ENCODE results near the gene PAQR6.
A peak's percentile ranks its signal among the peaks of the same experiment; 100 is the strongest.

PAQR6 gene

GRCh38 chr1:156281693-156282478 lies 34.0 kb upstream of the PAQR6 start:
- intact Hi-C loops (cut with micrococcal nuclease): loop anchor here (10.0 kb wide), 1 partner anchor 53 kb away; the partner anchor contains the start of genes CCT3 and TSACC
- Mint-ChIP-seq H3K36me3 (ENCODE audit: low read depth) (peaks cover 68% of the 10 kb centered on the region), H3K9me3 (no peaks in the 10 kb centered on the region), H3K27ac (peak overlapping the region; percentile 93), H3K4me1 (ENCODE audit: low read depth) (peaks cover 83% of the 10 kb centered on the region), H3K27me3 (no peaks in the 10 kb centered on the region), H3K4me3 (peak overlapping the region; percentile 93)

GRCh38 chr1:156281281-156281680 lies 33.4 kb upstream of the PAQR6 start:
- Mint-ChIP-seq H3K4me3 (peak overlapping the region; percentile 93), H3K27me3 (no peaks in the 10 kb centered on the region), H3K27ac (peak overlapping the region; percentile 93), H3K9me3 (no peaks in the 10 kb centered on the region), H3K4me1 (ENCODE audit: low read depth) (peaks cover 86% of the 10 kb centered on the region), H3K36me3 (ENCODE audit: low read depth) (peaks cover 68% of the 10 kb centered on the region)
- intact Hi-C loops (cut with micrococcal nuclease): loop anchor here (10.0 kb wide), 1 partner anchor 54 kb away; the partner anchor contains the start of genes CCT3 and TSACC

- Mint-ChIP-seq H3K27ac (no peak overlapping the region), H3K4me1 (ENCODE audit: low read depth) (peaks cover 71% of the 10 kb centered on the region), H3K9me3 (no peaks in the 10 kb centered on the region), H3K36me3 (ENCODE audit: low read depth) (peaks cover 68% of the 10 kb centered on the region), H3K27me3 (no peaks in the 10 kb centered on the region), H3K4me3 (no peak overlapping the region)
- intact Hi-C loops (cut with micrococcal nuclease): loop anchor here (10.0 kb wide), 1 partner anchor 55 kb away; the partner anchor contains the start of genes CCT3 and TSACC
Measured at GRCh38 chr1:156279837-156280236, 32.0 kb upstream of the PAQR6 start.

- Mint-ChIP-seq H3K27ac (peak overlapping the region; percentile 28), H3K36me3 (ENCODE audit: low read depth) (peaks cover 83% of the 10 kb centered on the region), H3K4me3 (no peak overlapping the region), H3K9me3 (no peaks in the 10 kb centered on the region), H3K27me3 (no peaks in the 10 kb centered on the region), H3K4me1 (ENCODE audit: low read depth) (peaks cover 48% of the 10 kb centered on the region)
- intact Hi-C loops (cut with micrococcal nuclease): no loop called here
Measured at GRCh38 chr1:156276966-156277381, 29.1 kb upstream of the PAQR6 start.

- intact Hi-C loops (cut with micrococcal nuclease): no loop called here
- Mint-ChIP-seq H3K4me3 (no peak overlapping the region), H3K4me1 (ENCODE audit: low read depth) (peaks cover 43% of the 10 kb centered on the region), H3K27me3 (no peaks in the 10 kb centered on the region), H3K9me3 (no peaks in the 10 kb centered on the region), H3K36me3 (ENCODE audit: low read depth) (peaks cover 86% of the 10 kb centered on the region), H3K27ac (no peak overlapping the region)
Measured at GRCh38 chr1:156276532-156276931, 28.7 kb upstream of the PAQR6 start.

GRCh38 chr1:156270314-156270713 lies 22.5 kb upstream of the PAQR6 start:
- intact Hi-C loops (cut with micrococcal nuclease): no loop called here
- H3K4me1 Mint-ChIP-seq (ENCODE audit: low read depth): no peaks in the 10 kb centered on the region
- no peak overlapping the region for H3K4me3 Mint-ChIP-seq
- no peaks in the 10 kb centered on the region for H3K27me3 Mint-ChIP-seq
- peaks cover 100% of the 10 kb centered on the region for H3K36me3 Mint-ChIP-seq (ENCODE audit: low read depth)
- no peaks in the 10 kb centered on the region for H3K9me3 Mint-ChIP-seq
- no peak overlapping the region for H3K27ac Mint-ChIP-seq

GRCh38 chr1:156268336-156268735 lies 20.5 kb upstream of the PAQR6 start:
- H3K9me3 Mint-ChIP-seq: no peaks in the 10 kb centered on the region
- peaks cover 100% of the 10 kb centered on the region for H3K36me3 Mint-ChIP-seq (ENCODE audit: low read depth)
- intact Hi-C loops (cut with micrococcal nuclease): no loop called here
- H3K4me1 Mint-ChIP-seq (ENCODE audit: low read depth): no peaks in the 10 kb centered on the region
- H3K27ac Mint-ChIP-seq: no peak overlapping the region
- no peak overlapping the region for H3K4me3 Mint-ChIP-seq
- no peaks in the 10 kb centered on the region for H3K27me3 Mint-ChIP-seq

- Mint-ChIP-seq H3K27me3 (no peaks in the 10 kb centered on the region), H3K4me3 (no peak overlapping the region), H3K27ac (no peak overlapping the region), H3K36me3 (ENCODE audit: low read depth) (peaks cover 100% of the 10 kb centered on the region), H3K4me1 (ENCODE audit: low read depth) (no peaks in the 10 kb centered on the region), H3K9me3 (no peaks in the 10 kb centered on the region)
- intact Hi-C loops (cut with micrococcal nuclease): no loop called here
Measured at GRCh38 chr1:156266051-156266450, 18.2 kb upstream of the PAQR6 start.

- Mint-ChIP-seq H3K4me1 (ENCODE audit: low read depth) (no peaks in the 10 kb centered on the region), H3K9me3 (no peaks in the 10 kb centered on the region), H3K36me3 (ENCODE audit: low read depth) (peaks cover 100% of the 10 kb centered on the region), H3K27ac (no peak overlapping the region), H3K27me3 (no peaks in the 10 kb centered on the region), H3K4me3 (no peak overlapping the region)
- intact Hi-C loops (cut with micrococcal nuclease): no loop called here
Measured at GRCh38 chr1:156263288-156263655, 15.4 kb upstream of the PAQR6 start.

- Mint-ChIP-seq H3K27ac (no peak overlapping the region), H3K36me3 (ENCODE audit: low read depth) (peaks cover 100% of the 10 kb centered on the region), H3K4me3 (no peak overlapping the region), H3K9me3 (no peaks in the 10 kb centered on the region), H3K4me1 (ENCODE audit: low read depth) (no peaks in the 10 kb centered on the region), H3K27me3 (no peaks in the 10 kb centered on the region)
- intact Hi-C loops (cut with micrococcal nuclease): no loop called here
Measured at GRCh38 chr1:156262461-156263287, 14.8 kb upstream of the PAQR6 start.

GRCh38 chr1:156260896-156261295 lies 13.0 kb upstream of the PAQR6 start:
- Mint-ChIP-seq H3K27me3 (no peaks in the 10 kb centered on the region), H3K4me1 (ENCODE audit: low read depth) (no peaks in the 10 kb centered on the region), H3K27ac (no peak overlapping the region)

GRCh38 chr1:156259805-156260204 lies 11.9 kb upstream of the PAQR6 start:
- intact Hi-C loops (cut with micrococcal nuclease): no loop called here
- peaks cover 94% of the 10 kb centered on the region for H3K36me3 Mint-ChIP-seq (ENCODE audit: low read depth)

More at GRCh38 chr1:156260896-156261295, 13.0 kb upstream of the PAQR6 start:
- no peaks in the 10 kb centered on the region for H3K9me3 Mint-ChIP-seq
- peaks cover 100% of the 10 kb centered on the region for H3K36me3 Mint-ChIP-seq (ENCODE audit: low read depth)
- intact Hi-C loops (cut with micrococcal nuclease): no loop called here
- H3K4me3 Mint-ChIP-seq: no peak overlapping the region

GRCh38 chr1:156258859-156259258 lies 11.0 kb upstream of the PAQR6 start:
- Mint-ChIP-seq H3K27me3 (no peaks in the 10 kb centered on the region), H3K4me3 (no peak overlapping the region), H3K4me1 (ENCODE audit: low read depth) (no peaks in the 10 kb centered on the region), H3K27ac (no peak overlapping the region), H3K36me3 (ENCODE audit: low read depth) (peaks cover 90% of the 10 kb centered on the region), H3K9me3 (no peaks in the 10 kb centered on the region)
- intact Hi-C loops (cut with micrococcal nuclease): no loop called here

More at GRCh38 chr1:156259805-156260204, 11.9 kb upstream of the PAQR6 start:
- H3K9me3 Mint-ChIP-seq: no peaks in the 10 kb centered on the region
- no peaks in the 10 kb centered on the region for H3K27me3 Mint-ChIP-seq
- no peak overlapping the region for H3K4me3 Mint-ChIP-seq
- no peaks in the 10 kb centered on the region for H3K4me1 Mint-ChIP-seq (ENCODE audit: low read depth)
- no peak overlapping the region for H3K27ac Mint-ChIP-seq

- Mint-ChIP-seq H3K36me3 (ENCODE audit: low read depth) (peaks cover 90% of the 10 kb centered on the region), H3K9me3 (no peaks in the 10 kb centered on the region), H3K27ac (no peak overlapping the region), H3K4me1 (ENCODE audit: low read depth) (no peaks in the 10 kb centered on the region), H3K4me3 (no peak overlapping the region), H3K27me3 (no peaks in the 10 kb centered on the region)
- intact Hi-C loops (cut with micrococcal nuclease): no loop called here
Measured at GRCh38 chr1:156257711-156258110, 9.9 kb upstream of the PAQR6 start.
